ENCODE data around the gene TRPV4. TPM values are rescaled to one million over a fixed set of nuclear protein-coding genes. Genes with fewer than 3 reads are reported as not detected.

The TRPV4 gene
- total and polyA plus RNA-seq, 2 experiments from 2014 or later: 0.66 to 1.1 TPM

GRCh38 chr12:109760930-109761921 lies 72.0 kb downstream of the TRPV4 start (continued):
- TF ChIP-seq CREB1 (CRISPR knock-in tag; IDR thresholded peaks at IDR 0.05; ENCODE audit: low read depth): no peak

- no peak overlapping the region for H2AFZ ChIP-seq
- no peaks in the 10 kb centered on the region for H3K79me2 ChIP-seq (replicated peaks; ENCODE audit: insufficient read depth)
- peaks cover 7% of the 10 kb centered on the region; the same call in 1 of the 2 replicates for H3K4me1 ChIP-seq (ENCODE audit: insufficient read depth)
- no peaks in the 10 kb centered on the region for H4K20me1 ChIP-seq (replicated peaks; ENCODE audit: insufficient read depth)
- peaks cover 13% of the 10 kb centered on the region for H3K27me3 Mint-ChIP-seq (ENCODE audit: insufficient read depth, low read depth, poor library complexity)
- no peaks in the 10 kb centered on the region for H3K27me3 ChIP-seq (ENCODE audit: insufficient read depth)
- H3K9me2 ChIP-seq (ENCODE audit: insufficient read depth): no peaks in the 10 kb centered on the region
- no peak overlapping the region for H3K4me2 ChIP-seq
- DNase-seq (ENCODE audit: low spot score) (no peak), ATAC-seq (no peak)
- no peak overlapping the region for H3K27ac ChIP-seq (ENCODE audit: low read depth)
- no peak overlapping the region for H3K4me3 Mint-ChIP-seq
- H3K9me3 Mint-ChIP-seq: peaks cover 12% of the 10 kb centered on the region; the same call in 2 of the 3 replicates
- H3F3A ChIP-seq (replicated peaks; ENCODE audit: low read depth): no peaks in the 10 kb centered on the region
- no peaks in the 10 kb centered on the region; the same call in 2 of the 3 replicates for H3K36me3 Mint-ChIP-seq (ENCODE audit: low read depth)
- peak overlapping the region; percentile 65; the same call in 1 of the 2 replicates for H3K27ac Mint-ChIP-seq
- H3K4me1 Mint-ChIP-seq: peaks cover 20% of the 10 kb centered on the region
- H3K4me3 ChIP-seq: no peak overlapping the region
- no peaks in the 10 kb centered on the region for H3K36me3 ChIP-seq (ENCODE audit: insufficient read depth)
- TF ChIP-seq EZH2 (IDR thresholded peaks at IDR 0.05; ENCODE audit: low read depth, unreplicated experiment) (no peak), CREB1 (CRISPR knock-in tag; IDR thresholded peaks at IDR 0.05; ENCODE audit: low read depth) (no peak), EZH2phosphoT487 (IDR thresholded peaks at IDR 0.05; ENCODE audit: unreplicated experiment) (no peak), CTCF (conservative IDR thresholded peaks at IDR 0.05; ENCODE audit: low read depth in 2 of 2) (no peak), STAT1 (IDR thresholded peaks at IDR 0.05; ENCODE audit: unreplicated experiment) (no peak), ZNF114 (CRISPR knock-in tag; IDR thresholded peaks at IDR 0.05) (no peak), ZNF331 (CRISPR knock-in tag; IDR thresholded peaks at IDR 0.05; ENCODE audit: low read depth) (no peak), REST (IDR thresholded peaks at IDR 0.05; ENCODE audit: unreplicated experiment) (no peak), NANOG (IDR thresholded peaks at IDR 0.05; ENCODE audit: borderline replicate concordance) (no peak), JUNB (IDR thresholded peaks at IDR 0.05; ENCODE audit: unreplicated experiment) (no peak)
These were observed 72.9 kb downstream of the TRPV4 start for GRCh38 chr12:109760031-109760929.

Data from GM23338 (cell line).